Right ventricle myocardium superior (tissue), 1 donor: Measurements from ENCODE around the gene DIP2C. TPM values are rescaled to one million over a fixed set of nuclear protein-coding genes. Genes with fewer than 3 reads are reported as not detected.
"Not testable (repeated sequence)": the region's sequence is repeated elsewhere in the genome, so short reads cannot be mapped to it uniquely, and the experiment has no call there.

Experiments used
- ATAC-seq: fragments of 200-7000 bp; cut with Tn5 transposase; one replicate; pipeline ENCODE4 v1.9.1; 2020; ENCODE audit warnings: mild to moderate bottlenecking; ENCODE audit not compliant: poor library complexity
- DNase-seq: peaks from one replicate; pipeline ENCODE4 v3.0.0-alpha.2; 2020
- intact Hi-C: fragments of 100-400 bp; cut with DNase I; formaldehyde crosslinking; loops from one replicate; pipeline ENCODE4 v1.11.2; 2022
- total RNA-seq: library from RNA; stranded (reverse); fragmentation: NEBNext Ultra II Directional; extraction: Animal tissue kit (Norgen Biotek cat#: 25700); gene quantifications from one replicate; pipeline ENCODE4 v1.2.1, GENCODE V29; 2021
- donor health status: DM: no; HTN: yes; CAD: no; lungs with severe emphysema.

Gene DIP2C
- total RNA-seq, 1 donor from 2014 or later, result 29.1 TPM

DNA sequence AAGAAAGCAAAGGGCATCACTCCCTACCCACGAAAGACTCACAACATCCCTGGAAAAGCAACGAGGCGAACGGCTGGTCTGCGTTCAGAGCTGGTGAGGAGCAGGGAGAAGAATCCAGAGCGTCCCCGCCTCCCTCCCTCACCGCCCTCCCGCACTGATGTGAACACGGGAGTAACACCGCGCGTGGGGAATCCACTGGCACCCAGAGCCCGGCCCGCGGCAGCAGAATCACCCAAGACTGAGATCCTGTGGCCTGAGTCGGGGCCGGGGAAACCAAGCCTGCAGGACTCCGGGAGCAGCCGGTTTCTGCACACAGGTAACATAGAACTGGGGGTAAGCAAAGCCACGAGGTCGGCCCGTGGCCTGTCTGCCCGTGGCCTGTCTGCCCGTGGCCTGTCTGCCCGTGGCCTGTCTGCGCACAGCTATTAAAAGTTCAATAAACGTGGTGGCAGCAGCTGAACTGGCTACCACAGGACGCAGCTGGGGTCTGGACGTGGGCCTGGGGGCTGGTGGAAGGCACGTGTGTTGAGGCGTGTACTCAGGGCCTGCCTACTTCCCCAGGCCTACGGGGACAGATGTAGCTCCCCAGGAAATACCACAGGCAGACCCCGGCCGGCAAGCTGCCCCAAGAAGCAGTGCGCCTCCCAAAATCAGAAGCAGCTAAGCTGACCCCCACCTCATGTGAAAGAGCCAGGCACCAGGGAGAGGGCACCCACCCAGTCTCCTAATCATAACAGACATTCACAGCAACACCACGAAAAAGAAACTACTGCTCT, 23.0 kb downstream of the DIP2C start:
- ATAC-seq, result no peak
- intact Hi-C loops, result no loop called here
- DNase-seq, result no peak

- DNase-seq (peak; percentile 66), ATAC-seq (no peak)
- intact Hi-C loops, result no loop called here
These were observed 23.8 kb downstream of the DIP2C start for GRCh38 chr10:665579-666091.

DNA sequence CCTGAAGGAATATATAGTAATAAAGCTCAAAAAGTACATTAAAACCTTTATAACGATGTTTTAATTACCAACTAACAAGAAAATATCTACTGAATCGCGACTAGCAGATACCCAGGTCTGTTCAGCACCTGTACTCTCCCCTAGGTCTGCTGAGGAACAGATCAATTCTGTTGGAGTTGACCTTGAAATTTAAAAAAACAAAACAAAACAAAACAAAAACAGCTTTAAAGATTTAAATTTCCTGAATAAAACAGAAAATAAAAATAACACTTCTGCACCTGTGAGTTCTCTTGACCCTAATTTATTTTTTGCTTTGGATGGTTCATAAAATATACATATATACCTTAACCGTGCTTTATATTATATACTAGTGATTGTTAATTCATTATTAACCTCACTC, 24.6 kb downstream of the DIP2C start:
- intact Hi-C loops, result no loop called here
- no peak for DNase-seq
- no peak for ATAC-seq

DNA sequence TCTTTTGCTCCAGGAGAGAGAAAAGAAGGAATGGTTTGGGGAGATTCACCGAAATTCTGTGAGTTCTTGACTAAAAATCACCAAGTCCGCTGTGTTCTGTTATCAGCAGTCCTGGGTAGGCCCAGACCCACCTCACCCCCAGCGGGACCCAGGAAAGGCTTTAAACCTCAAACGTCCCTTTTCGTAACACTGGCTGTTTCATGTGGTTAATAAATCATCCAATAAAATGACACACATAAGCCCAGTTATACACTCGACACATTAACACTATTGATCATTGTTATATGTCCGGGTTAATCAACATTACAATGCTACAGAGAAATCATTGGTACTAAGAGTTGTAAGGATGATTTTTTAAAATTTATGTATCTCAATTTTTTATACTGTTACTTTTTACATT, 25.2 kb downstream of the DIP2C start:
- no peak for DNase-seq
- no peak for ATAC-seq
- intact Hi-C loops, result no loop called here

DNA sequence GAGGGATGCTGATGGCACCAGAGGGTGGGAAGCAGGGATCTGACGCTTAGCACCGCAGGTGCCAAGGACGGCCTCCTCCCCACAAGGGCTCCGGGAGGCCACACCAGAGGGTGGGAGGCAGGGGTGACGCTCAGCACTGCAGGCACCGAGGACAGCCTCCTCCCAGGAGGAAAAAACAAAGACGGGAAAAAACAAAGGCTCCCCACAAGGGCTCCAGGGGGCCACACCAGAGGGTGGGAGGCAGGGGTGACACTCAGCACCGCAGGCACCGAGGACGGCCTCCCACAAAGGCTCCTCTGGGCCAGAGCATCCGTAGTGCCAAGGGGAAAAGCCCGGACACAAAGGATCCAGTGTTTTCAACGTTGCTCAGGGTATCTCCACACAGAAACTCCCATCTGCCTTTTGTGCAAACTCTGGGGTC, 25.6 kb downstream of the DIP2C start:
- intact Hi-C loops, result no loop called here
- no peak for ATAC-seq
- no peak for DNase-seq

- intact Hi-C loops, result no loop called here
- DNase-seq (no peak), ATAC-seq (no peak)
These were observed 26.1 kb downstream of the DIP2C start for GRCh38 chr10:663466-663751.

- ATAC-seq (no peak), DNase-seq (no peak)
- intact Hi-C loops, result no loop called here
These were observed 26.6 kb downstream of the DIP2C start for GRCh38 chr10:662686-663465.

DNA sequence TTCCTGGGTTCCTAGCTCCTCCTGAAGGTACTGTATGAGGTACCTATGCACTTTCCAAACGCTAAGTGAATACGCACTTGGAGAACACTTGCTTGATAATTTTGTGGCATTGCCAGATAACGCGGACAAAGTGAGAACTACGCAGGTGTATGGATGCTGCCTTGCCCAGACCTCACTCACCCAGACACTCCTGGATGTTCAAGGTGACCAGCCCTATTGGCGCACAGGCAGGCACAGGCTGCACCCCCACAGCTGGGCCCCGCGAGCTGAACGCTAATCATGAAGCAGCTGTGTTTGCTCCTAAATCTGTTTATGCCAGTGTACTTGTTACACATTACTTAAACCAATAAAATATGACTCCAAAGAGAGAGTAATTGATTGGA, 27.3 kb downstream of the DIP2C start:
- intact Hi-C loops, result no loop called here
- ATAC-seq, result no peak
- no peak for DNase-seq

DNA sequence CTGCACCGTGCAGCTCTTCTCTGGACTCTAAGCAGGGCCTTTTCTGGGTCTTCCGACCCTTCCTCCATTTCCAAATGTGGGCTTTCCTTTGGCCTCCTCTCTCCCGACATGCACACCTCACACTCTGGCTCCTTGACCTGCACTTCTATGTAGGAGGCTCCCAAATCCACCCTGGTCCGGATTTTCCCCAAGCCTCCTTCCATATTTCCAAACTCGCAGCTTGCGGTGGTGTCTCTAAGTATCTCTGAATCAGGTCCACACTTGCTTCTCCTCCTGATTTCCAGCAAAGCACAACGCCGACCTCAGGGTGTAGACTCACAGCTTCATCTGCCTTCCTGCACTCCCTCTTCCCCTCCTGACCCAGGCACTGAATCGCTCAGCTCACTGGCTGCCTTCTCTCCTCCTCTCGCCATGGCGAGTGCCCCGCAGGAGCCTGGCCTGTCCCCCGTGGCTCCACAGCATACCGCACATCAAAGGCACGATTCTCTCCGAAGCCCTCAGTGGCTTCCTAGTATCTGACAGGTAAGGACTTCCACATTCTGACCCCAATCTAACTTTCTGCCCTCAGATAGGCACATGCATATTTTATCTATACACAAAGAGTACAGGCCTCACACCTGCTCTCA, 27.8 kb downstream of the DIP2C start:
- DNase-seq, result no peak
- intact Hi-C loops, result no loop called here
- no peak for ATAC-seq

DNA sequence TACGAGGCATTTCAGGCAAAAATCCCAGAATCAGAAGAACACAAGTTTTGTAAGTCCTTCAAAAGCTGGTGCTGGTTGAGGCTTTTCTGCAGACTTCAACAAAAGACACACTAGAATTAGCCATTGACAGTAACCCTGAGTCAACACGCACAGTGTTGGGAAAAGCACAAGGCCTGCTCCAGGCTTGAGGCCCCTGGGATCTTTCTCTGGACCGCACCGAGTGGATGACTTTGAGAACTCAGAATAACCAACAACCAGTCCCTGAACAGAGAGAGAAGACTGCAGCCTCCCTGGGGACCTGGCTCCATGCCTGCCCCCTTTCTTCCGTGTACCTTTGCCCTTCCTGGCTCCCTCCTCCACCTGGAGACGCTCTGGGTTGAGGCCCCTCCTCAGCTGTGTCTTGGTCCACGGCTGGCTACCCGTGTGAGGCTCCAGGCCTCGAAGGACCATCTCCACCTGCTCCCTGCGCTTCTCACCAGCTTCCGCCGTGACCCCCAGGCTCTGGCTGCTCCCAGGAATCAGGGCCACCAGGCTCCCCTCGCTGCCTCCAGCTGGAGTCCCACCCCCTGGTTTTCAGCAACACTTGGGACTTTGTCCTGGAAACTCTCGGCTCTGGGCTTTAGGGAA, 28.4 kb downstream of the DIP2C start:
- intact Hi-C loops, result no loop called here
- DNase-seq, result no peak
- peak; percentile 57 for ATAC-seq

- DNase-seq (no peak), ATAC-seq (peak; percentile 75)
- intact Hi-C loops, result no loop called here
These were observed 29.0 kb downstream of the DIP2C start for GRCh38 chr10:660413-660969.

DNA sequence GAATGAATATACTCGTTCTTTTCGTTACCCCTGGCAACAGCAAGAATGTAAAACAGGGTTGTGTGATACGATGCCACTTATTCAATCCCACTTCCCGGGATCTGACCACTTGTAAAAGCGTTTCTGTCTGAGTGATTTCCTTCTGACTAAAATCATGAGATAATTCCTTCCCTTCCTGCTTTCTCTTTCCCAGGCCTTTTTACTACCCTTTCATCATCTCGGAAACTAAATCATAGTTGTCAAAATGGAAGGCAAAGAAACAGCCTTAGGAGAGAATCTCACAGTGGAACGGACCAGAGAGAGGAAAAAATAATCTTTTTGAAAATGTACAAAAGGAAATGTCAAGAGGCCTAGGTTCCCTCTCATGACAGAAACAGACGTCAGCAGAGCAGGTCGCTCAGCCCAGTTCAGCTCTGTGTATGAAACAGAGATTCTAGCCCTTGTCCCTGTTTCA, 29.8 kb downstream of the DIP2C start:
- no peak for ATAC-seq

GRCh38 chr10:657816-658350, 31.6 kb downstream of the DIP2C start:
- ATAC-seq, DNase-seq, intact Hi-C loops: not testable (repeated sequence)

More for the DNA sequence above, 29.8 kb downstream of the DIP2C start:
- intact Hi-C loops, result no loop called here
- DNase-seq, result no peak

DNA sequence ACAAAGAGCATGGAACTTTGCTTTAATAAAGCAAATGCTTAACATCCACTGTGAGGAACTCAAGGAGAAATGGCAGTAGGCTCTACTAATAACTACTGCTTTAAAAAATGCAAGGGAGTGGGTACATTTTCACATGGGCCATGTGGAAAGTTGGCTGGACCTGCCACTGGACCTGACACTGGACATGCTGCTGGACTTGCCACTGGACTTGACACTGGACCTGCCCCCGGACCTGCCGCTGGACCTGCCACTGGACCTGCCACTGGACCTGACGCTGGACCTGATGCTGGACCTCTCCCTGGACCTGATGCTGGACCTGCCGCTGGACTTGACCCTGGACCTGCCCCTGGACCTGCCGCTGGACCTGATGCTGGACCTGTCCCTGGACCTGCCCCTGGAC, 32.6 kb downstream of the DIP2C start:
- ATAC-seq (no peak), DNase-seq (no peak)
- intact Hi-C loops, result no loop called here

DNA sequence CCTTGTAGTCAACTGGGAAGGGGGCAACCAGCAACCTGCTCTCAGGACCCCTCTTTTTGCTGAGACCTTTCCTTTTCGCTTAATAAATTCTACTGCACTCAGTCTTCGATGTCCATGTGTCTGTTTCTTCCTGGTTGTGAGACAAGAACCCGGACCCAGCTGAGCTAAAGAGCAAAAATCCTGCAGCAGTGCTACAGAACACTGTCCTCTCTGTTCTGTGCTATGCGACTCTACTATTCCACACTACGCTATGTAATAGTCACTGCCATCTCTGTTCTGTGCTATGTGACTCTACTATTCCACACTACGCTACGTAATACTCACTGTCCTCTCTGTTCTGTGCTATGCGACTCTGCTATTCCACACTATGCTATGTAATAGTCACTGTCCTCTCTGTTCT, 34.3 kb downstream of the DIP2C start:
- DNase-seq, result no peak
- no peak for ATAC-seq
- intact Hi-C loops, result no loop called here

DNA sequence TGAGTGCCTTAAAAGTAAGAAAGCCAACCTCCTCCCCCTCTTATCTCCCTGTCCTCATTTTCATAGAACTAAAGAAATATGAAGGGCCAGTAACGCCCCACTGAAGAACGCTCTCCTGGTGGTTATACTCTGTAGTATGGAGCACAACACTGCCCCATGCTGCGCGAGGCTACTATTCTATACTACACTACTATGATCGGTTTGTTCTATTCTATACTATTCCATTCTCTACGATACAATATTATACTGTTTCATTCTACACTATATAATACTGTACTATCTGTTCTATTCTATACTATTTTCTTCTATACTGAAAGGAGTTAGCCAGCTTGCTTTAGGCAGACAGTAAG, 34.8 kb downstream of the DIP2C start:
- ATAC-seq (no peak), DNase-seq (no peak)
- intact Hi-C loops, result no loop called here

- intact Hi-C loops, result no loop called here
- ATAC-seq (no peak), DNase-seq (no peak)
These were observed 35.3 kb downstream of the DIP2C start for GRCh38 chr10:653991-654646.

DNA sequence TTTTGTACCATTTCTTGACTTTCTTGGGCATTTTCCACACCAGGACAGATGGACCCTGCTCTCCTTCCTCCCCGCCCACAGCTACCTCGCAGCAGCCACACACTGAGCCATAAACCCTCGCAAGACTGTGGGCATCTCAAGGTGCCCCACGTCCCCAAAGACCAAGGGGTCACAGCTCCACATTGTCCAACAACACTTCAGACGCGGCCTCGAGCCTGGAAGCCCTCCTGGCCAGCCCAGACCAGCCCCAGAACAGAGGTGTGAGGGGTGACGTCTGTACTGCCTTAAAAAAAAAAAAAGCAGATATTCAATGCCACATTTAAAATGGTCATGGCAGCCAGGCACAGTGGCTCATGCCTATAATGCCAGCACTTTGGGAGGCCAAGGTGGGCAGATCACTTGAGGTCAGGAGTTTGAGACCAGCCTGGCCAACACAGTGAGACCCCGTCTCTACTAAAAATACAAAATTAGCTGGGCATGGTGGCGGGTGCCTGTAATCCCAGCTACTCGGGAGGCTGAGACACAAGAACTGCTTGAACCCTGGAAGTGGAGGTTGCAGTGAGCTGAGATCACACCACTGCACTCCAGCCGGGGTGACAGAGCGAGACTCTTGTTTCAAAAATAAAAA, 36.5 kb downstream of the DIP2C start:
- intact Hi-C loops, ATAC-seq, DNase-seq: not testable (repeated sequence)
